Measurements from ENCODE around the gene WIPF3.
"Not testable (repeated sequence)": the region's sequence is repeated elsewhere in the genome, so short reads cannot be mapped to it uniquely, and the experiment has no call there.

WIPF3 gene

DNA sequence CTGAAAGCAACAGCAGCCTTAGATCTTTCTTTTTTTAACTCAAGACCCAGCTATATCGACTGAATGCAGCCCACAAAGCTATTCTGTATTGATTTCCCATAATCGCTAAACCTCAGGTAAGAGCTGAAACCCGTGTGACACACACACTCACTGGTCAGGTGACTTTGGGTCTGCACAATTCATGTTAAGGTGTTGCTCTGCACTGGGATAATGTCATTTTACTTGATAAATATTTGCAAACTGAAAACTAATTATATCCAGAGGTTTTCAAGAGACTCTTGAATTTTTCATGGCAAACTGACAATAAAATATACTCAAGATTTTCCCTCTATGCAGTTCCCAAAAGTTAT lies 150.2 kb downstream of the WIPF3 start:
- peaks cover 9% of the 10 kb centered on the region for H3K4me1 Mint-ChIP-seq
- H3K27ac Mint-ChIP-seq: no peak overlapping the region
- peaks cover 2% of the 10 kb centered on the region for H3K27me3 Mint-ChIP-seq
- H3K4me3 Mint-ChIP-seq: no peak overlapping the region
- H3K36me3 Mint-ChIP-seq: no peaks in the 10 kb centered on the region
- H3K9me3 Mint-ChIP-seq: no peaks in the 10 kb centered on the region

DNA sequence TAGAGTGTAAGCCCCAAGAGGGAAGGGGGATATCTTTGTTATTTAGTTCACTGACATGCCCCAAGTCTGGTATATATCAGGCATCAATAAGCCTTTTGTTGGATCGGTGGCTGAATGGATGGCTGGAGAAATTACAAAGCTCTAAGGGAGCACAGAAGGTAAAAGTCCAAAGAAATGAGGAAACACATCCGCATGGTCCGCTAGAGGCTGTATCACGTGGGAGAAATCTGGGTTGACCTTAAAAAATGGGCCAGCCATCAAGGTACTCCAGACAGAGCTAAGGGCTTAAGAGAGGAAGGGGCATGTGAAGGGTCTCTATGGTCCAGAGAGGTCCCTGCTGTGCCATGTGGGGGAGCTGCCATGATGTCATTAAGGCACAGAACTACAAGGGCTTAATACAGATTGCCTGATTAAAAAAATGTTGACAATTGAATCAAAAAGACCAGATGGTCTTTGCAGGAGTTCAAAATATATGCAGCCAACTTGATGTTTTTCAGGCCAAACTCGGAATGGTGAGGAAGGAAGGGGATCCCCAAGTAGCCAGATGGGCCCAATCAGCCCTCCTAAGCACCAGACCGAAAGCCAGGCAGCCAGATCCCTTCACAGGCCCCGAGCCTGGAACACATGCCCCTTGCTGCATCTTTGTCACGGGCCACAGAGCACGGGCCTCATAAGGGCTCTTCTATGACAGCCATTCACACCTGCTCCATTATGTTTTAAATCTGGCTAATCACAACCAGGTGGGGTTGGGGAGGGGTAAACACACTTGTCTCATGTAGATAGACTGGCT lies 151.4 kb downstream of the WIPF3 start:
- H3K4me3 Mint-ChIP-seq: no peak overlapping the region

DNA sequence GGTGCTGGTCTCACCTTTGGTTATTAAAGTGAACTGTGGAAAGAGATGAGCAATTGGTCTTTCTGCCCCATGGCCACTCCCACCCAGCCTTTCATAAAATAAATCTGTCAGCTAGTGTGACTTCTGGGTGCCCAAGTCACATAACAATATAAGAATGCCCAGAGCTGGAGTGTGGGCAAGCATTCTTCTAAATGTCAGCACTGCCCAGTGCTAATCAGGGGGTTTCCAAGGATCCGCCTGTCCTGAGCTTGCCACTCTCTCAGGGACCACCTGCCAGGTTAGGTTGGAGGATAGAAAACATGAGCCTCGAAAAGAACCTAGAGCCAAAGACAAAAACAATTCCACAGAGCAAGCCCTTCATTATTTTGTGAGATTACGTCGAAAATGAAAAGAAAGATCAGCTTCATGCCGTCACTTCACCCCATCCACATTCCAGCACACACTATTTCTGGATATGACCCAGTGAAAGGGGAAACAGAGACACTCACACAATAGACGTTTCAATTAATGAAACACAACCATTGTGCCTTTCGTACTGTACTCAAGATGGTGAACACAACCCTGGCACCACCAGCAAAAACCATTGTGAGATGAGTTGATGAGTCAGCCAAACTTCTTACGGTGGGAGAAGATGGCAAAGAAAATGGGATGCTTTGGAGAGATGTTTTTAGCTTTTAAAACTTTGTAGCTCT lies 152.5 kb downstream of the WIPF3 start:
- Mint-ChIP-seq H3K4me3 (no peak overlapping the region), H3K27me3 (peaks cover 2% of the 10 kb centered on the region), H3K4me1 (peaks cover 9% of the 10 kb centered on the region), H3K36me3 (no peaks in the 10 kb centered on the region), H3K27ac (no peak overlapping the region), H3K9me3 (no peaks in the 10 kb centered on the region)

More for the DNA sequence above, 151.4 kb downstream of the WIPF3 start:
- Mint-ChIP-seq H3K27me3 (peaks cover 2% of the 10 kb centered on the region), H3K27ac (no peak overlapping the region), H3K9me3 (no peaks in the 10 kb centered on the region), H3K4me1 (peaks cover 9% of the 10 kb centered on the region), H3K36me3 (no peaks in the 10 kb centered on the region)

DNA sequence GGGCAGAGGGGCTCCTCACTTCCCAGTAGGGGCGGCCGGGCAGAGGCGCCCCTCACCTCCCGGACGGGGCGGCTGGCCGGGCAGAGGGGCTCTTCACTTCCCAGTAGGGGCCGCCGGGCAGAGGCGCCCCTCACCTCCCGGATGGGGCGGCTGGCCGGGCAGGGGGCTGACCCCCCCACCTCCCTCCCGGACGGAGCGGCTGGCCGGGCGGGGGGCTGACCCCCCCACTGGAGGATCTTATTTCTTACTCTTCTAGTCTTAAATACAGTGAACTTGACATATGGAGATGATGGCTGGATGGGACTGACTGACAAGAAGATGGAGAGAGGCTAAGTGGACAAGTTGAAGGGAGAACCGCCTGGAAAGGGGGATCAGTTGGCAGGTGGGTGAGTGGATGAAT lies 155.3 kb downstream of the WIPF3 start:
- not testable (repeated sequence) for H3K4me1 Mint-ChIP-seq, H3K27ac Mint-ChIP-seq, H3K4me3 Mint-ChIP-seq, H3K27me3 Mint-ChIP-seq, H3K36me3 Mint-ChIP-seq, H3K9me3 Mint-ChIP-seq

DNA sequence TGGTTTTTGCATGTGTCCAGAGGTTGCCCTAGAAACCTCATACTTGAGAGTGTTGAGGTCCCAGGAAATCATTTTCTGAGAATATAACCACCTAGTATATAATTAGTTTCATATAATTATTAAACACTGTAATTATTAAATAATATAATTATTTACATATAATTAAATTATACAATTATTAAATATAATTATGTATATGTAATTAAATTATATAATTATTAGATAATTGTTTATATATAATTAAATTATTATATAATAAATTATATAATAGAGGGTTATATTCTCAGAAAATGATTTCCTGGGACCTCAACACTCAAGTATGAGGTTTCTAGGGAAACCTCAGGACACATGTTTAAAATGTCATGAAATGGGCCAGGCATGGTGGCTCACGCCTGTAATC lies 155.7 kb downstream of the WIPF3 start:
- Mint-ChIP-seq H3K27me3 (peaks cover 3% of the 10 kb centered on the region), H3K36me3 (no peaks in the 10 kb centered on the region), H3K9me3 (no peaks in the 10 kb centered on the region), H3K4me3 (no peak overlapping the region), H3K27ac (no peak overlapping the region), H3K4me1 (no peaks in the 10 kb centered on the region)

DNA sequence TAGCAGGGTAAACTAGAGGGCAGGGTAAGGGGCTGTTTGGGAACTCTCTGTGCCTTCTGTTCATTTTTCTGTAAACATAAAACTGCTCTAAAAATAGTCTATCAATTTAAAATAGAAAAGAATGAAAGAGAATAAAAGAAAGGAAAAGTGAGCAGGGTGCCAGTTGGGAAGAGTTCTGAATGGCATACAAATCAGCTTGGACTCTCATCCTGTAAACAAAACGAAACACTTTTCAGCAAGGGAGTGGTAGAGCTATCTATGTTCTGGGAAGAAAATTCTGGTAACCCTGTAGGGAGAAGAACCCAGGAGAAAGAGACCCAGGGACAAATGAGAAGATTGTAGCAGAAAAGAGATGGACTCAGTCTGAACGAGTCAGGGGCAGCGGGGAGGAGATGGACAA lies 158.7 kb downstream of the WIPF3 start:
- no peaks in the 10 kb centered on the region for H3K9me3 Mint-ChIP-seq
- no peak overlapping the region for H3K27ac Mint-ChIP-seq
- no peak overlapping the region for H3K4me3 Mint-ChIP-seq
- H3K4me1 Mint-ChIP-seq: no peaks in the 10 kb centered on the region
- peaks cover 1% of the 10 kb centered on the region for H3K27me3 Mint-ChIP-seq
- no peaks in the 10 kb centered on the region for H3K36me3 Mint-ChIP-seq

Data from activated naive CD4-positive, alpha-beta T cell treated with anti-CD3 and anti-CD28 coated beads, Interleukin-2, amount 50 U/mL, for 24 hours (primary cell).